C4-2B (cell line): ENCODE data around the gene KCNK1.

Source experiments
- ZFX ChIP-seq: fragments of 450-650 bp; IDR thresholded peaks from 2 replicates; pipeline ENCODE4 v1.6.1; 2017
- TF ChIP-seq, protein P1 (sequence below): fragments of 450-650 bp; conservative IDR thresholded peaks from 2 replicates; pipeline ENCODE4 v1.5.1; 2017; ENCODE audit warnings: mild to moderate bottlenecking

DNA sequence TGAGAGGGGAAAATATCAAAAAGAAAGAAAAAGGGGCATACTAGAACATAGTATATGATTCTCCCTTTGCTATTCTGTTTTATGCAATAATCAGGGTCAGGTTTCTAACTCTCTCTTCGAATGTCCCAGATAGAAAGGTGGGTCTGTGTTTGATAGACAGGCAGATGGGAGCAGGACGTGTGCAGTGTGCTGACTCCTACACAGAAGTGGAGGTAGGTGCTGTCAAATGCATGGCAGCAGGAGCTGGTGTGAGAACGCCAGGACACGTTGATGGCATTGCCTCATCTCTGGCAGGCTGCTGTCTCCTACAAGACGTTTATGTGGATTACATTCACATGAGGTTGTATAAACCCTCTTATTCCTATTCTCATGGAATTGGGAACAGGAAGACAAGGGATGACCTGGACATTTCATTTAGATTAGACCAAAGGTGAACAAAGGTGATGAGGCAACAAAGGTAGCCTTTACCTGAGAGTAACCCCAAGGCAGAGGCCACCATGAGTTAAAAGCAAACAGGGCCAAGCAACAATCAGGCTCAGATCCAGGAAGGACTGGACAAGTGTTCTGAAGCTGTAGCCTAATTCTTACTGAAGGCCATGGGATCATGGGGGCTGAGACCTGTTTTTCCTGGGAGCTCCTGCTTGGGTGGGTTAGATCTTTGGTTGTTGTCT is 37.8 kb downstream of the KCNK1 start:
- TF ChIP-seq, protein P1, sequence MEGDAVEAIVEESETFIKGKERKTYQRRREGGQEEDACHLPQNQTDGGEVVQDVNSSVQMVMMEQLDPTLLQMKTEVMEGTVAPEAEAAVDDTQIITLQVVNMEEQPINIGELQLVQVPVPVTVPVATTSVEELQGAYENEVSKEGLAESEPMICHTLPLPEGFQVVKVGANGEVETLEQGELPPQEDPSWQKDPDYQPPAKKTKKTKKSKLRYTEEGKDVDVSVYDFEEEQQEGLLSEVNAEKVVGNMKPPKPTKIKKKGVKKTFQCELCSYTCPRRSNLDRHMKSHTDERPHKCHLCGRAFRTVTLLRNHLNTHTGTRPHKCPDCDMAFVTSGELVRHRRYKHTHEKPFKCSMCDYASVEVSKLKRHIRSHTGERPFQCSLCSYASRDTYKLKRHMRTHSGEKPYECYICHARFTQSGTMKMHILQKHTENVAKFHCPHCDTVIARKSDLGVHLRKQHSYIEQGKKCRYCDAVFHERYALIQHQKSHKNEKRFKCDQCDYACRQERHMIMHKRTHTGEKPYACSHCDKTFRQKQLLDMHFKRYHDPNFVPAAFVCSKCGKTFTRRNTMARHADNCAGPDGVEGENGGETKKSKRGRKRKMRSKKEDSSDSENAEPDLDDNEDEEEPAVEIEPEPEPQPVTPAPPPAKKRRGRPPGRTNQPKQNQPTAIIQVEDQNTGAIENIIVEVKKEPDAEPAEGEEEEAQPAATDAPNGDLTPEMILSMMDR, result no peak
- no peak for TF ChIP-seq ZFX
